Thoracic aorta (tissue), 2 donors: Measurements from ENCODE around the gene NAV3. TPM values are rescaled to one million over a fixed set of nuclear protein-coding genes. Genes with fewer than 3 reads are reported as not detected.

ENCODE experiments used
- ATAC-seq: fragments of 150-250 bp; one replicate; pipeline ENCODE4 v1.8.0; 2017; ENCODE audit warnings: low read depth; ENCODE audit not compliant: insufficient number of reproducible peaks, low FRiP score
- DNase-seq: peaks from one replicate; pipeline ENCODE4 v3.0.0-alpha.2; 2020; ENCODE audit warnings: low spot score
- H3K27ac ChIP-seq, 2 donors: fragments of 200-600 bp; sonication (generic); 1 replicate in 1 of 2; 2 replicates in 1 of 2; pipeline ENCODE4 v1.5.1; 2016; ENCODE audit warnings: mild to moderate bottlenecking in 2 of 2, moderate library complexity in 2 of 2
- H3K27me3 ChIP-seq: fragments of 200-600 bp; sonication (generic); replicated peaks from 2 replicates; pipeline ENCODE4 v1.6.0; 2016; ENCODE audit warnings: mild to moderate bottlenecking; ENCODE audit not compliant: insufficient read depth
- H3K36me3 ChIP-seq: fragments of 200-600 bp; sonication (generic); one replicate; pipeline ENCODE4 v1.5.1; 2016
- H3K4me1 ChIP-seq, 2 donors: fragments of 200-600 bp; sonication (generic); 1 replicate in 1 of 2; 2 replicates in 1 of 2; pipeline versions ENCODE4 v1.5.1 to v1.6.0; 2016; ENCODE audit warnings: low read depth in 2 of 2, mild to moderate bottlenecking in 1 of 2; ENCODE audit not compliant: control insufficient read depth in 1 of 2
- H3K4me3 ChIP-seq: fragments of 200-600 bp; sonication (generic); 2 replicates; pipeline ENCODE4 v1.5.1; 2016; ENCODE audit warnings: mild to moderate bottlenecking
- H3K9me3 ChIP-seq: fragments of 200-600 bp; sonication (generic); 2 replicates; pipeline ENCODE4 v1.5.1; 2016
- total RNA-seq, 2 donors: library from RNA; depleted of rRNA; stranded (reverse); fragments of >200 nt; gene quantifications; one replicate each; pipeline versions ENCODE4 v1.1.0 to v1.2.3, GENCODE V29; 2016
- TF ChIP-seq, protein P1 (sequence below): fragments of 200-600 bp; sonication (generic); IDR thresholded peaks from one replicate; pipeline ENCODE4 v1.5.1; 2019; ENCODE audit warnings: antibody characterized with exemption

Gene NAV3
- total RNA-seq, 2 donors from 2014 or later, result 9.3 to 11.6 TPM

GRCh38 chr12:77924703-77925102 lies 94.0 kb downstream of the NAV3 start:
- Histone ChIP-seq H3K4me3 (no peak overlapping the region), H3K4me1 (no peaks in the 10 kb centered on the region), H3K27me3 (no peaks in the 10 kb centered on the region), H3K36me3 (no peaks in the 10 kb centered on the region), H3K9me3 (no peaks in the 10 kb centered on the region), H3K27ac (no peak overlapping the region)
- no peak for DNase-seq
- no peak for ATAC-seq
- TF ChIP-seq, protein P1, sequence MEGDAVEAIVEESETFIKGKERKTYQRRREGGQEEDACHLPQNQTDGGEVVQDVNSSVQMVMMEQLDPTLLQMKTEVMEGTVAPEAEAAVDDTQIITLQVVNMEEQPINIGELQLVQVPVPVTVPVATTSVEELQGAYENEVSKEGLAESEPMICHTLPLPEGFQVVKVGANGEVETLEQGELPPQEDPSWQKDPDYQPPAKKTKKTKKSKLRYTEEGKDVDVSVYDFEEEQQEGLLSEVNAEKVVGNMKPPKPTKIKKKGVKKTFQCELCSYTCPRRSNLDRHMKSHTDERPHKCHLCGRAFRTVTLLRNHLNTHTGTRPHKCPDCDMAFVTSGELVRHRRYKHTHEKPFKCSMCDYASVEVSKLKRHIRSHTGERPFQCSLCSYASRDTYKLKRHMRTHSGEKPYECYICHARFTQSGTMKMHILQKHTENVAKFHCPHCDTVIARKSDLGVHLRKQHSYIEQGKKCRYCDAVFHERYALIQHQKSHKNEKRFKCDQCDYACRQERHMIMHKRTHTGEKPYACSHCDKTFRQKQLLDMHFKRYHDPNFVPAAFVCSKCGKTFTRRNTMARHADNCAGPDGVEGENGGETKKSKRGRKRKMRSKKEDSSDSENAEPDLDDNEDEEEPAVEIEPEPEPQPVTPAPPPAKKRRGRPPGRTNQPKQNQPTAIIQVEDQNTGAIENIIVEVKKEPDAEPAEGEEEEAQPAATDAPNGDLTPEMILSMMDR, result no peak

DNA sequence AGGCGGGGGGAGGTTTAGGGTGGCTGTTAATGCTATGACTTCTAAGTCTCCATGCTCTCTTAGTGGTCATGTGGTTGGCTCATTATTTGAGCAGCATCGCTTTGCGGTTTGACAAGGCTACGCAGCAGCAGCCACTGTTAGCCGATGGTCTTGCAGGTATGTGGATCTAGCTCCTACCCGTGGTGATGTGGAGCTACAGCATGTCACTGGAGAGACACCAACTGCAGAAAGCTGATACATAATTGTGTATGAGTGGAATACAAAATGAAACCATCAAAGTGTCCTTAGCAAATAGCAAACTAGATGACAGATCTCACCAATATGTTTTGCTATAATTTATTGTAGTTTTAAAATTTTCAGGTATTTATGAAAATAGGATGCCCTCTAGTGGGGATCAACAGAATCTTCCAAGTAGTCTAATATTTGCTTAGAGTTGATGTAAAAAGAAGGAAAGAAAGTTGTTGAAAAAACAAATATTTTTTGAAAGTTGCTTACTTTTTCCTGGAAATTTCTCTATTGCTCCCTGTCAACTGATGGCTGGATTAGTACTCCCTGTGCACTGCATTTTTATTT lies 94.9 kb downstream of the NAV3 start:
- H3K27ac ChIP-seq, result no peak overlapping the region
- no peak overlapping the region for H3K4me3 ChIP-seq
- H3K4me1 ChIP-seq, result no peaks in the 10 kb centered on the region
- no peaks in the 10 kb centered on the region for H3K36me3 ChIP-seq
- DNase-seq, result peak; percentile 3
- no peaks in the 10 kb centered on the region for H3K27me3 ChIP-seq
- no peaks in the 10 kb centered on the region for H3K9me3 ChIP-seq
- ATAC-seq, result no peak
- TF ChIP-seq, protein P1, result peak; percentile 64

DNA sequence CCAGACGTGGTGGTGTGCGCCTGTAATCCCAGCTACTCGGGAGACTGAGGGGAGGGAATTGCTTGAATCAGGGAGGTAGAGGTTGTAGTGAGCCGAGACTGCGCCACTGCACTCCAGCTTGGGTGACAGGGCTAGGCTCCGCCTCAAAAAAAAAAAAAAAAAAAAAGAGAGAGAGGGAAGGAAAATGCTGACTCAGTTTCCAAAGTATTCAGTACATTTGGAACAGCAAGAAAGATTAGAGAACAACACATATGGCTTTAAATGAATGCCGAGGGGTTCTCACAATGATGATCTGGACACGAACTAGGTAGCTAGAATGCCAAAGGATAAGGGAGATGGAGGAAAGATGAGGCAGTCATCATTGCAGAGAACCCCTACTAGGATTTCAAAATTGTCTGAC lies 97.4 kb downstream of the NAV3 start:
- TF ChIP-seq, protein P1, result no peak
- DNase-seq, result no peak
- Histone ChIP-seq H3K27me3 (no peaks in the 10 kb centered on the region), H3K36me3 (no peaks in the 10 kb centered on the region), H3K27ac (no peak overlapping the region), H3K4me1 (no peaks in the 10 kb centered on the region), H3K4me3 (no peak overlapping the region), H3K9me3 (no peaks in the 10 kb centered on the region)
- ATAC-seq, result no peak

DNA sequence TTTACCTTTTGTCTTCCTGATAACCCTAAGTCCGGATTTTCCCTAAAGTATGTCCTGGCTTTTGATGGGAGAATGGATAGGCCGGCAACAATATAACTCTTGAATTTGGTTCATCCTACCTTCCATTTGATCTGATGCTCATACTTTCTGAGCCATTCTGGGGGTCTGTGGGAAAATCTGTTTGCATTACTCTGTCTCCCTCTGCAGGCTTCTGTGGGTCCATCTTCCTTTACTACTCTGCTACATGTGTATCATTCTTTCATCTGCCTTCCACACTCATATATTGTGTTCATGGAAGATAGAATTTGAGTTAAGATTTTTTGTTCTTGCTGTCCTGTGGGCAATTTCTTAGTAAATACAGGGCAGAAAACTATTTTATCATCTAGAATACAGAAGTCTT lies 101.5 kb downstream of the NAV3 start:
- no peak for DNase-seq
- no peak overlapping the region for H3K27ac ChIP-seq
- H3K4me1 ChIP-seq, result no peaks in the 10 kb centered on the region
- TF ChIP-seq, protein P1, result no peak
- ATAC-seq, result no peak
- no peaks in the 10 kb centered on the region for H3K27me3 ChIP-seq
- H3K36me3 ChIP-seq, result no peaks in the 10 kb centered on the region
- no peaks in the 10 kb centered on the region for H3K9me3 ChIP-seq
- H3K4me3 ChIP-seq, result no peak overlapping the region

GRCh38 chr12:77938301-77938700 lies 107.6 kb downstream of the NAV3 start:
- ATAC-seq (no peak), DNase-seq (no peak)
- TF ChIP-seq, protein P1, result no peak
- H3K4me1 ChIP-seq, result peaks cover 0 to 3% of the 10 kb centered on the region in 2 donors
- no peak overlapping the region for H3K4me3 ChIP-seq
- no peaks in the 10 kb centered on the region for H3K9me3 ChIP-seq
- no peak overlapping the region for H3K27ac ChIP-seq
- no peaks in the 10 kb centered on the region for H3K36me3 ChIP-seq
- H3K27me3 ChIP-seq, result no peaks in the 10 kb centered on the region
